ENCODE data around the gene NSD2. TPM values are rescaled to one million over a fixed set of nuclear protein-coding genes. Genes with fewer than 3 reads are reported as not detected.

NSD2 gene
- total RNA-seq, 6 experiments from 2014 or later = 65.2 to 121 (median 109) TPM

- H3K27me3 Mint-ChIP-seq (ENCODE audit: insufficient read depth) = no peaks in the 10 kb centered on the region
- peaks cover 57% of the 10 kb centered on the region for H3K4me1 Mint-ChIP-seq (ENCODE audit: low read depth)
- peak overlapping the region; percentile 94 for H3K4me3 Mint-ChIP-seq
- TF ChIP-seq, protein P1, sequence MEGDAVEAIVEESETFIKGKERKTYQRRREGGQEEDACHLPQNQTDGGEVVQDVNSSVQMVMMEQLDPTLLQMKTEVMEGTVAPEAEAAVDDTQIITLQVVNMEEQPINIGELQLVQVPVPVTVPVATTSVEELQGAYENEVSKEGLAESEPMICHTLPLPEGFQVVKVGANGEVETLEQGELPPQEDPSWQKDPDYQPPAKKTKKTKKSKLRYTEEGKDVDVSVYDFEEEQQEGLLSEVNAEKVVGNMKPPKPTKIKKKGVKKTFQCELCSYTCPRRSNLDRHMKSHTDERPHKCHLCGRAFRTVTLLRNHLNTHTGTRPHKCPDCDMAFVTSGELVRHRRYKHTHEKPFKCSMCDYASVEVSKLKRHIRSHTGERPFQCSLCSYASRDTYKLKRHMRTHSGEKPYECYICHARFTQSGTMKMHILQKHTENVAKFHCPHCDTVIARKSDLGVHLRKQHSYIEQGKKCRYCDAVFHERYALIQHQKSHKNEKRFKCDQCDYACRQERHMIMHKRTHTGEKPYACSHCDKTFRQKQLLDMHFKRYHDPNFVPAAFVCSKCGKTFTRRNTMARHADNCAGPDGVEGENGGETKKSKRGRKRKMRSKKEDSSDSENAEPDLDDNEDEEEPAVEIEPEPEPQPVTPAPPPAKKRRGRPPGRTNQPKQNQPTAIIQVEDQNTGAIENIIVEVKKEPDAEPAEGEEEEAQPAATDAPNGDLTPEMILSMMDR (IDR thresholded peaks at IDR 0.05) = no peak
- H3K36me3 Mint-ChIP-seq (ENCODE audit: low read depth) = peaks cover 21% of the 10 kb centered on the region
- H3K9me3 Mint-ChIP-seq = no peaks in the 10 kb centered on the region
- DNase-seq = no peak
- H3K27ac Mint-ChIP-seq = peak overlapping the region; percentile 94
These were observed 2.1 kb downstream of the NSD2 start for GRCh38 chr4:1873291-1873690.

- Mint-ChIP-seq H3K4me3 (peak overlapping the region; percentile 94), H3K27ac (peak overlapping the region; percentile 94), H3K27me3 (ENCODE audit: insufficient read depth) (no peaks in the 10 kb centered on the region), H3K4me1 (ENCODE audit: low read depth) (peaks cover 62% of the 10 kb centered on the region), H3K9me3 (no peaks in the 10 kb centered on the region), H3K36me3 (ENCODE audit: low read depth) (peaks cover 26% of the 10 kb centered on the region)
- TF ChIP-seq, protein P1 (IDR thresholded peaks at IDR 0.05) = no peak
- DNase-seq = no peak
These were observed 2.6 kb downstream of the NSD2 start for GRCh38 chr4:1873776-1874175.

- H3K9me3 Mint-ChIP-seq = no peaks in the 10 kb centered on the region
- DNase-seq = no peak
- peak overlapping the region; percentile 94 for H3K4me3 Mint-ChIP-seq
- H3K36me3 Mint-ChIP-seq (ENCODE audit: low read depth) = peaks cover 27% of the 10 kb centered on the region
- H3K4me1 Mint-ChIP-seq (ENCODE audit: low read depth) = peaks cover 64% of the 10 kb centered on the region
- H3K27me3 Mint-ChIP-seq (ENCODE audit: insufficient read depth) = no peaks in the 10 kb centered on the region
- TF ChIP-seq, protein P1 (IDR thresholded peaks at IDR 0.05) = no peak
- peak overlapping the region; percentile 94 for H3K27ac Mint-ChIP-seq
These were observed 3.0 kb downstream of the NSD2 start for GRCh38 chr4:1874201-1874600.

GRCh38 chr4:1879485-1879884 is 8.3 kb downstream of the NSD2 start:
- Mint-ChIP-seq H3K4me1 (ENCODE audit: low read depth) (peaks cover 64% of the 10 kb centered on the region), H3K27ac (peak overlapping the region; percentile 69), H3K9me3 (no peaks in the 10 kb centered on the region), H3K4me3 (no peak overlapping the region), H3K36me3 (ENCODE audit: low read depth) (peaks cover 21% of the 10 kb centered on the region), H3K27me3 (ENCODE audit: insufficient read depth) (peaks cover 2% of the 10 kb centered on the region; the same call in 1 of the 2 replicates)
- no peak for DNase-seq
- TF ChIP-seq, protein P1 (IDR thresholded peaks at IDR 0.05) = no peak

DNA sequence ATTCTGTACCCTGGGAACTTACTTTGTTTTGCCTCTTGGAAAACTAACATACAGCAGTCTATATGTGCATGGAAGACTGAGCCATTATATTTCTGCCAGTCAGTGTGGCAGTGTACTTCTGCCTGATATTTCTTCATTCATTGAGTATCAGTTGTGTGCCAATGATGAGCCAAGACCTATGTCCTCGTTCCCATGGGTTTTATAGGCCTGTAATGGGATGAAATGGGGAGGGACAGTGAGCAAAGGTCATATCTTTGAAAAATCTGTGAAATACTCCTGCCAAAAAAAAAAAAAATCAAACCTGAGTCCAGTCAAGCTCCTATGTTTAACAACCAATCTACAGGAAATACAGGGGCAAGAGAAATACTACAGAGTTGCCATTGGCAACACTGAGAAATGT is 9.1 kb downstream of the NSD2 start:
- Mint-ChIP-seq H3K4me3 (no peak overlapping the region), H3K27me3 (ENCODE audit: insufficient read depth) (peaks cover 2% of the 10 kb centered on the region; the same call in 1 of the 2 replicates), H3K4me1 (ENCODE audit: low read depth) (peaks cover 63% of the 10 kb centered on the region), H3K27ac (peak overlapping the region; percentile 69), H3K36me3 (ENCODE audit: low read depth) (peaks cover 18% of the 10 kb centered on the region), H3K9me3 (no peaks in the 10 kb centered on the region)
- no peak for DNase-seq
- TF ChIP-seq, protein P1 (IDR thresholded peaks at IDR 0.05) = no peak

- H3K36me3 Mint-ChIP-seq (ENCODE audit: low read depth) = peaks cover 10% of the 10 kb centered on the region; the same call in 1 of the 2 replicates
- H3K4me1 Mint-ChIP-seq (ENCODE audit: low read depth) = peaks cover 60% of the 10 kb centered on the region
- peaks cover 2% of the 10 kb centered on the region; the same call in 1 of the 2 replicates for H3K27me3 Mint-ChIP-seq (ENCODE audit: insufficient read depth)
- TF ChIP-seq, protein P1 (IDR thresholded peaks at IDR 0.05) = no peak
- peak overlapping the region; percentile 51 for H3K27ac Mint-ChIP-seq
- DNase-seq = no peak
- H3K4me3 Mint-ChIP-seq = no peak overlapping the region
- H3K9me3 Mint-ChIP-seq = no peaks in the 10 kb centered on the region
These were observed 11.7 kb downstream of the NSD2 start for GRCh38 chr4:1882850-1883271.

All from HFFc6 (cell line).